ENCODE measurements around the gene CTNNA1. TPM values are rescaled to one million over a fixed set of nuclear protein-coding genes. Genes with fewer than 3 reads are reported as not detected.

Gene CTNNA1
- total and polyA plus RNA-seq, 2 donors (not counting 3 experiments of a cell fraction or from before 2014, with no cell fraction given): 156 to 394 TPM

DNA sequence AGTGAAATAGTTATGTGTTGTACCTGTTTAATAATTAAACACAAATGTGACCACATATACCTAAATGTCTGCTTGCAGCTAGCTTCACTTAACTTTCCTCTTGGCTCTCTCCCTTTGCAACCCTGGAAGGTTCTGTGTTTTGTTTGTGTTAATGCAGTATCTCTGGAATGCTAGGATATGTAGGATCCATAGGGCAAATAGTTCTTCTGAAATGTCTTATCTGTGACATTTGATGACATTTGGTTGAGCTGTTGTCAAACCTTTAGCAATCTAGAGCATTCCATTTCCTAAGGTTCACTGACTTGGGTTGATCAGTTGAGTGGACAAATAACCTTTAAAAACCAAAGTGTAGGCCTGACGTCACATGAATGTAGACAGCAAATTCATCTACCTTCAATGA is 21.8 kb downstream of the CTNNA1 start:
- no peak overlapping the region for H3K9ac ChIP-seq (replicated peaks; ENCODE audit: extremely low read depth, insufficient read depth, low read length)
- peaks cover 2 to 5% of the 10 kb centered on the region in 2 experiments for H3K36me3 ChIP-seq (ENCODE audit: control insufficient read depth in 2 of 2, extremely low read depth in 1 of 2, insufficient read depth in 2 of 2, low read length in 2 of 2)
- no peaks in the 10 kb centered on the region for H3K27me3 ChIP-seq (ENCODE audit: control insufficient read depth in 2 of 2, insufficient read depth in 2 of 2, low read length in 2 of 2)
- no peak overlapping the region for H2AFZ ChIP-seq (ENCODE audit: low read depth, low read length)
- dilution Hi-C loops (cut with MboI; ENCODE audit: extremely low pct_ligation_motif_present, low sequenced_read_pairs): no loop called here
- H3K4me1 ChIP-seq (ENCODE audit: control insufficient read depth, extremely low read depth, insufficient read depth, low read length): no peaks in the 10 kb centered on the region
- H3K9me3 ChIP-seq (replicated peaks; ENCODE audit: control insufficient read depth, insufficient read depth, low read length): no peaks in the 10 kb centered on the region
- peaks cover 83% of the 10 kb centered on the region for H3K79me2 ChIP-seq (ENCODE audit: control insufficient read depth, insufficient read depth, low read length)
- POLR2A ChIA-PET: no interaction called here
- peak; percentile 56 for FAIRE-seq
- TF ChIP-seq, protein P1, sequence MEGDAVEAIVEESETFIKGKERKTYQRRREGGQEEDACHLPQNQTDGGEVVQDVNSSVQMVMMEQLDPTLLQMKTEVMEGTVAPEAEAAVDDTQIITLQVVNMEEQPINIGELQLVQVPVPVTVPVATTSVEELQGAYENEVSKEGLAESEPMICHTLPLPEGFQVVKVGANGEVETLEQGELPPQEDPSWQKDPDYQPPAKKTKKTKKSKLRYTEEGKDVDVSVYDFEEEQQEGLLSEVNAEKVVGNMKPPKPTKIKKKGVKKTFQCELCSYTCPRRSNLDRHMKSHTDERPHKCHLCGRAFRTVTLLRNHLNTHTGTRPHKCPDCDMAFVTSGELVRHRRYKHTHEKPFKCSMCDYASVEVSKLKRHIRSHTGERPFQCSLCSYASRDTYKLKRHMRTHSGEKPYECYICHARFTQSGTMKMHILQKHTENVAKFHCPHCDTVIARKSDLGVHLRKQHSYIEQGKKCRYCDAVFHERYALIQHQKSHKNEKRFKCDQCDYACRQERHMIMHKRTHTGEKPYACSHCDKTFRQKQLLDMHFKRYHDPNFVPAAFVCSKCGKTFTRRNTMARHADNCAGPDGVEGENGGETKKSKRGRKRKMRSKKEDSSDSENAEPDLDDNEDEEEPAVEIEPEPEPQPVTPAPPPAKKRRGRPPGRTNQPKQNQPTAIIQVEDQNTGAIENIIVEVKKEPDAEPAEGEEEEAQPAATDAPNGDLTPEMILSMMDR (IDR thresholded peaks at IDR 0.05; ENCODE audit: extremely low read depth in 1 of 2, insufficient read depth in 1 of 2, low read depth in 1 of 2, low read length in 2 of 2): no peak
- TF ChIP-seq POLR2AphosphoS5 (IDR thresholded peaks at IDR 0.05; ENCODE audit: insufficient read depth, low read depth, low read length) (no peak), FOS (IDR thresholded peaks at IDR 0.05; ENCODE audit: borderline replicate concordance, insufficient read depth, low read length) (no peak), GATA2 (IDR thresholded peaks at IDR 0.05; ENCODE audit: insufficient read depth, insufficient read length, low read depth, low read length) (no peak), POLR2A (IDR thresholded peaks at IDR 0.05; ENCODE audit: low read depth, low read length) (no peak), EZH2 (IDR thresholded peaks at IDR 0.05; ENCODE audit: borderline replicate concordance, low read depth, low read length, severe bottlenecking) (no peak), JUN (IDR thresholded peaks at IDR 0.05; ENCODE audit: borderline replicate concordance, insufficient read depth, insufficient read length, low read depth) (no peak), MYC (IDR thresholded peaks at IDR 0.05; ENCODE audit: low read depth, low read length) (no peak)
- TF ChIP-seq, protein P2, sequence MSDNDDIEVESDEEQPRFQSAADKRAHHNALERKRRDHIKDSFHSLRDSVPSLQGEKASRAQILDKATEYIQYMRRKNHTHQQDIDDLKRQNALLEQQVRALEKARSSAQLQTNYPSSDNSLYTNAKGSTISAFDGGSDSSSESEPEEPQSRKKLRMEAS (IDR thresholded peaks at IDR 0.05; ENCODE audit: insufficient read depth, insufficient read length): no peak
- H3K4me3 ChIP-seq (replicated peaks in 1 of 3; ENCODE audit: insufficient read depth in 1 of 3, low read depth in 1 of 3, low read length in 3 of 3): no peak overlapping the region
- H3K27ac ChIP-seq (ENCODE audit: insufficient read depth, low read depth, low read length): no peak overlapping the region
- CTCF ChIA-PET: interaction anchor here (1.2 kb wide), 1 partner anchor 15 kb away, joined by 7 read pairs; no protein-coding TSS in a partner anchor
- H3K4me2 ChIP-seq (ENCODE audit: insufficient read depth, low read length): no peak overlapping the region
- intact Hi-C loops (cut with micrococcal nuclease): no loop called here
- no peaks in the 10 kb centered on the region for H3K9me1 ChIP-seq (replicated peaks; ENCODE audit: control insufficient read depth, extremely low read depth, insufficient read depth, low read length)
- peaks cover 27% of the 10 kb centered on the region for H4K20me1 ChIP-seq (replicated peaks; ENCODE audit: control insufficient read depth, extremely low read depth, insufficient read depth, low read length)
- BruUV-seq (replicated peaks): no TSS peak
- DNase-seq (ENCODE audit: low read depth, low spot score): no peak

Measured in endothelial cell of umbilical vein (primary cell).